CD14-positive monocyte (primary cell): Measurements from ENCODE around the gene ERLEC1. TPM values are rescaled to one million over a fixed set of nuclear protein-coding genes. Genes with fewer than 3 reads are reported as not detected.
"Not testable (repeated sequence)": the region's sequence is repeated elsewhere in the genome, so short reads cannot be mapped to it uniquely, and the experiment has no call there.

Experiments used
- DNase-seq, 3 donors: peaks; one replicate each; pipeline ENCODE4 v3.0.0-alpha.2; 2011 to 2022
- H2AFZ ChIP-seq: 2 replicates; pipeline ENCODE4 v1.6.0; 2012; ENCODE audit warnings: mild to moderate bottlenecking, low read depth, low read length, inconsistent platforms; ENCODE audit not compliant: insufficient read depth, poor library complexity, severe bottlenecking
- H3K27ac ChIP-seq, 2 donors: 1 replicate in 1 of 2; 2 replicates in 1 of 2; pipeline ENCODE4 v1.5.1; 2012 to 2013; ENCODE audit warnings: low read length in 2 of 2, control low read depth in 1 of 2, inconsistent platforms in 1 of 2, low read depth in 1 of 2, mild to moderate bottlenecking in 1 of 2
- H3K27me3 ChIP-seq, 2 donors: one replicate each; pipeline versions ENCODE4 v1.6.0 to v1.6.1; 2011 to 2013; ENCODE audit warnings: low read length in 2 of 2; ENCODE audit not compliant: control insufficient read depth in 2 of 2, insufficient read depth in 2 of 2
- H3K36me3 ChIP-seq, 2 donors: replicated peaks in 1 of 2; 1 replicate in 1 of 2; 2 replicates in 1 of 2; pipeline versions ENCODE4 v1.5.1 to v1.6.1; 2012 to 2013; ENCODE audit warnings: low read length in 2 of 2, control low read depth in 1 of 2, inconsistent platforms in 1 of 2, mild to moderate bottlenecking in 1 of 2; ENCODE audit not compliant: insufficient read depth in 2 of 2, control insufficient read depth in 1 of 2
- H3K4me1 ChIP-seq, 2 donors: 1 replicate in 1 of 2; 2 replicates in 1 of 2; pipeline versions ENCODE4 v1.5.1 to v1.6.1; 2012 to 2013; ENCODE audit warnings: low read length in 2 of 2, control low read depth in 1 of 2, inconsistent platforms in 1 of 2, mild to moderate bottlenecking in 1 of 2, moderate library complexity in 1 of 2; ENCODE audit not compliant: insufficient read depth in 2 of 2, control insufficient read depth in 1 of 2
- H3K4me2 ChIP-seq: replicated peaks from 2 replicates; pipeline ENCODE3; 2012; ENCODE audit warnings: low read length, moderate library complexity, mild to moderate bottlenecking; ENCODE audit not compliant: poor library complexity, severe bottlenecking; ENCODE audit errors: extremely low read depth
- H3K4me3 ChIP-seq, 3 experiments: fragments of 200-600 bp in 1 of 3; sonication (generic) in 1 of 3; replicated peaks in 1 of 3; 1 replicate in 2 of 3; 2 replicates in 1 of 3; pipeline ENCODE4 v1.5.1; 2011 to 2013; ENCODE audit warnings: low read length in 3 of 3, mild to moderate bottlenecking in 3 of 3, control low read depth in 2 of 3, low read depth in 2 of 3, inconsistent platforms in 1 of 3, moderate library complexity in 1 of 3
- H3K79me2 ChIP-seq: 2 replicates; pipeline ENCODE4 v1.6.0; 2012; ENCODE audit warnings: mild to moderate bottlenecking, control low read depth, inconsistent platforms, low read length, moderate library complexity; ENCODE audit not compliant: insufficient read depth
- H3K9ac ChIP-seq: 2 replicates; pipeline ENCODE4 v1.6.0; 2017; ENCODE audit warnings: low read length, mild to moderate bottlenecking; ENCODE audit not compliant: insufficient read depth, poor library complexity, severe bottlenecking
- H3K9me3 ChIP-seq, 2 donors: replicated peaks in 1 of 2; 1 replicate in 1 of 2; 2 replicates in 1 of 2; pipeline versions ENCODE4 v1.5.1 to v1.6.1; 2012 to 2013; ENCODE audit warnings: low read length in 2 of 2, control low read depth in 1 of 2; ENCODE audit not compliant: control insufficient read depth in 1 of 2, insufficient read depth in 1 of 2
- H4K20me1 ChIP-seq: 2 replicates; pipeline ENCODE4 v1.6.0; 2012; ENCODE audit warnings: mild to moderate bottlenecking, low read length, control low read depth, moderate library complexity; ENCODE audit not compliant: insufficient read depth
- H3K27ac Mint-ChIP-seq, 7 donors: one replicate each; pipeline ENCODE4 v1.8.0; 2020; ENCODE audit warnings: mild to moderate bottlenecking in 7 of 7, mixed read lengths in 7 of 7, moderate library complexity in 6 of 7, inconsistent platforms in 2 of 7
- H3K27me3 Mint-ChIP-seq, 3 donors: one replicate each; pipeline ENCODE4 v1.8.0; 2021 to 2022; ENCODE audit warnings: low read depth in 3 of 3, mild to moderate bottlenecking in 3 of 3, mixed read lengths in 3 of 3, moderate library complexity in 3 of 3, inconsistent platforms in 1 of 3
- H3K36me3 Mint-ChIP-seq, 2 donors: one replicate each; pipeline ENCODE4 v1.8.0; 2020; ENCODE audit warnings: mixed read lengths in 2 of 2, inconsistent platforms in 1 of 2, mild to moderate bottlenecking in 1 of 2
- H3K4me1 Mint-ChIP-seq: one replicate; pipeline ENCODE4 v1.8.0; 2020; ENCODE audit warnings: mild to moderate bottlenecking, mixed read lengths
- H3K4me3 Mint-ChIP-seq, 2 donors: one replicate each; pipeline ENCODE4 v1.8.0; 2020; ENCODE audit warnings: mild to moderate bottlenecking in 2 of 2, mixed read lengths in 2 of 2, moderate library complexity in 1 of 2
- H3K9me3 Mint-ChIP-seq, 7 donors: one replicate each; pipeline ENCODE4 v1.8.0; 2020 to 2022; ENCODE audit warnings: mixed read lengths in 7 of 7, mild to moderate bottlenecking in 6 of 7, moderate library complexity in 6 of 7, inconsistent platforms in 2 of 7
- CTCF ChIP-seq: fragments of 200-600 bp; IDR thresholded peaks from one replicate; pipeline ENCODE4 v1.8.0; 2022; ENCODE audit warnings: antibody characterized with exemption, mild to moderate bottlenecking
- WGBS: methylation state at CpG from one replicate; pipeline ENCODE4 v1.1.5; 2013; ENCODE audit warnings: missing lambda C conversion rate; ENCODE audit not compliant: insufficient coverage; 5-methylcytosine and 5-hydroxymethylcytosine counted together
- intact Hi-C, 2 donors: fragments of 100-400 bp; cut with micrococcal nuclease; formaldehyde crosslinking; loops; one replicate each; pipeline versions ENCODE4 v1.15.0 to v1.15.1; 2023
- polyA plus RNA-seq, 3 donors: library from polyadenylated mRNA; depleted of rRNA in 1 of 3; unstranded in 2 of 3; stranded (reverse) in 1 of 3; fragments of 300-500 nt in 2 of 3; fragments of >200 nt in 1 of 3; fragmentation: Illumina TruSeq in 2 of 3; gene quantifications; 1 replicate in 2 of 3; 2 replicates in 1 of 3; pipeline ENCODE4 v1.2.3, GENCODE V29; 2012 to 2021

Gene ERLEC1
- polyA plus RNA-seq, 3 donors = 11.4 to 23.8 (median 23.7) TPM

- Histone ChIP-seq H3K27me3 (no peaks in the 10 kb centered on the region), H3K4me2 (no peak overlapping the region), H3K27ac (no peak overlapping the region), H3K79me2 (no peaks in the 10 kb centered on the region), H3K4me1 (no peaks in the 10 kb centered on the region), H3K9me3 (no peaks in the 10 kb centered on the region), H4K20me1 (no peaks in the 10 kb centered on the region), H3K4me3 (no peak overlapping the region), H3K9ac (no peak overlapping the region), H3K36me3 (peaks cover 37 to 46% of the 10 kb centered on the region in 2 donors), H2AFZ (no peak overlapping the region)
- no peak for DNase-seq
- WGBS = 100% methylated on average over 2 of the region's 4 CpGs
- H3K27ac Mint-ChIP-seq = no peak overlapping the region
- H3K27me3 Mint-ChIP-seq = peaks cover 0 to 2% (median 0%) of the 10 kb centered on the region in 3 donors
- H3K9me3 Mint-ChIP-seq = no peaks in the 10 kb centered on the region
- TF ChIP-seq CTCF = no peak
- no peaks in the 10 kb centered on the region for H3K4me1 Mint-ChIP-seq
- peaks cover 33 to 46% of the 10 kb centered on the region in 2 donors for H3K36me3 Mint-ChIP-seq
- intact Hi-C loops = no loop called here
- H3K4me3 Mint-ChIP-seq = no peak overlapping the region
These were observed 33.9 kb downstream of the ERLEC1 start for GRCh38 chr2:53820711-53821110.

- Histone ChIP-seq H3K4me1 (no peaks in the 10 kb centered on the region), H4K20me1 (no peaks in the 10 kb centered on the region), H3K4me3 (no peak overlapping the region), H3K36me3 (peaks cover 26 to 35% of the 10 kb centered on the region in 2 donors), H3K79me2 (no peaks in the 10 kb centered on the region), H3K27ac (no peak overlapping the region), H3K27me3 (no peaks in the 10 kb centered on the region), H2AFZ (no peak overlapping the region), H3K9ac (no peak overlapping the region), H3K4me2 (no peak overlapping the region), H3K9me3 (no peaks in the 10 kb centered on the region)
- Mint-ChIP-seq H3K36me3 (peaks cover 24 to 35% of the 10 kb centered on the region in 2 donors), H3K9me3 (no peaks in the 10 kb centered on the region), H3K27me3 (no peaks in the 10 kb centered on the region), H3K27ac (peak overlapping the region in 2 of 7 donors; percentile 7 to 48), H3K4me1 (no peaks in the 10 kb centered on the region), H3K4me3 (no peak overlapping the region)
- intact Hi-C loops = no loop called here
- WGBS = 95% methylated on average over 3 of the region's 6 CpGs
- no peak for DNase-seq
- TF ChIP-seq CTCF = no peak
These were observed 35.0 kb downstream of the ERLEC1 start for GRCh38 chr2:53821810-53822209.

- not testable (repeated sequence) for H3K4me1 Mint-ChIP-seq, DNase-seq
These were observed 36.8 kb downstream of the ERLEC1 start for GRCh38 chr2:53823639-53824038.

More at GRCh38 chr2:53823639-53824038, 36.8 kb downstream of the ERLEC1 start:
- H3K4me1 ChIP-seq, H3K9me3 Mint-ChIP-seq, H2AFZ ChIP-seq, intact Hi-C loops, H3K9me3 ChIP-seq, H3K4me3 ChIP-seq, H4K20me1 ChIP-seq, H3K4me2 ChIP-seq, H3K27me3 Mint-ChIP-seq, H3K27ac ChIP-seq, H3K79me2 ChIP-seq, H3K27me3 ChIP-seq, H3K9ac ChIP-seq, H3K27ac Mint-ChIP-seq, H3K4me3 Mint-ChIP-seq: not testable (repeated sequence)
- peaks cover 10 to 20% of the 10 kb centered on the region in 2 donors for H3K36me3 Mint-ChIP-seq
- WGBS = 98% methylated on average over 5 of the region's 9 CpGs
- H3K36me3 ChIP-seq = peaks cover 10 to 16% of the 10 kb centered on the region in 2 donors
